Keratinocyte (primary cell): ENCODE results near the gene DDIT4L. TPM values are rescaled to one million over a fixed set of nuclear protein-coding genes. Genes with fewer than 3 reads are reported as not detected.

Experiments
- DNase-seq: peaks from one replicate; pipeline ENCODE4 v3.0.0-alpha.2; 2011; ENCODE audit warnings: low read depth, missing footprints, low spot score
- FAIRE-seq: peaks from 2 replicates; lab custom pipeline; 2011; peaks lifted over from hg19 to GRCh38; lab: Jason Lieb, UNC
- H2AFZ ChIP-seq: 2 replicates; pipeline ENCODE4 v1.6.0; 2012; ENCODE audit warnings: low read length, control low read depth, inconsistent platforms; ENCODE audit not compliant: control insufficient read depth
- H3K27ac ChIP-seq: 2 replicates; pipeline ENCODE4 v1.5.1; 2011; ENCODE audit warnings: low read length; ENCODE audit not compliant: control insufficient read depth, insufficient read depth
- H3K27me3 ChIP-seq: 3 replicates; pipeline ENCODE4 v1.6.0; 2011; ENCODE audit warnings: low read length; ENCODE audit not compliant: control insufficient read depth, insufficient read depth; ENCODE audit errors: extremely low read depth
- H3K36me3 ChIP-seq, 2 experiments: 2 replicates in 1 of 2; 3 replicates in 1 of 2; pipeline ENCODE4 v1.5.1; 2011; ENCODE audit warnings: low read length in 2 of 2, mild to moderate bottlenecking in 1 of 2; ENCODE audit not compliant: control insufficient read depth in 2 of 2, insufficient read depth in 2 of 2; ENCODE audit errors: extremely low read depth in 1 of 2
- H3K4me1 ChIP-seq: 3 replicates; pipeline ENCODE4 v1.5.1; 2011; ENCODE audit warnings: low read length; ENCODE audit not compliant: control insufficient read depth, insufficient read depth; ENCODE audit errors: extremely low read depth
- H3K4me2 ChIP-seq: 3 replicates; pipeline ENCODE4 v1.6.0; 2011; ENCODE audit warnings: low read depth, low read length; ENCODE audit not compliant: control insufficient read depth, insufficient read depth; ENCODE audit errors: extremely low read depth
- H3K4me3 ChIP-seq, 3 experiments: fragments of 200-600 bp in 1 of 3; sonication (generic) in 1 of 3; 2 replicates in 2 of 3; 3 replicates in 1 of 3; pipeline ENCODE4 v1.5.1; 2011 to 2016; ENCODE audit warnings: low read length in 3 of 3, mild to moderate bottlenecking in 3 of 3, control low read depth in 2 of 3, inconsistent platforms in 1 of 3, low read depth in 1 of 3, mixed read lengths in 1 of 3, mixed run types in 1 of 3, moderate library complexity in 1 of 3; ENCODE audit not compliant: control insufficient read depth in 2 of 3, insufficient read depth in 2 of 3; ENCODE audit errors: extremely low read depth in 1 of 3
- H3K79me2 ChIP-seq: 2 replicates; pipeline ENCODE4 v1.6.0; 2012; ENCODE audit warnings: low read length; ENCODE audit not compliant: control insufficient read depth, insufficient read depth
- H3K9ac ChIP-seq: 3 replicates; pipeline ENCODE4 v1.6.0; 2011; ENCODE audit warnings: low read length; ENCODE audit not compliant: control insufficient read depth, insufficient read depth; ENCODE audit errors: extremely low read depth
- H3K9me1 ChIP-seq: 3 replicates; pipeline ENCODE4 v1.6.0; 2011; ENCODE audit warnings: low read length; ENCODE audit not compliant: control insufficient read depth, insufficient read depth; ENCODE audit errors: extremely low read depth
- H3K9me3 ChIP-seq: 2 replicates; pipeline ENCODE4 v1.5.1; 2012; ENCODE audit warnings: low read depth, low read length; ENCODE audit not compliant: control insufficient read depth
- H4K20me1 ChIP-seq: 3 replicates; pipeline ENCODE4 v1.6.0; 2011; ENCODE audit warnings: low read length; ENCODE audit not compliant: control insufficient read depth, insufficient read depth; ENCODE audit errors: extremely low read depth
- CTCF ChIP-seq, 3 experiments: IDR thresholded peaks in 1 of 3; conservative IDR thresholded peaks in 1 of 3; optimal IDR thresholded peaks in 1 of 3; 2 replicates in 2 of 3; 3 replicates in 1 of 3; pipeline versions ENCODE3 to v1.5.1; 2011; ENCODE audit warnings: low read length in 3 of 3, mild to moderate bottlenecking in 3 of 3, moderate library complexity in 2 of 3, control low read depth in 1 of 3, inconsistent platforms in 1 of 3; ENCODE audit not compliant: insufficient read depth in 2 of 3; ENCODE audit errors: extremely low read depth in 1 of 3
- EZH2 ChIP-seq: IDR thresholded peaks from one replicate; pipeline ENCODE4 v1.6.1; 2012; ENCODE audit warnings: inconsistent platforms, mild to moderate bottlenecking, low read length, moderate library complexity
- dilution Hi-C: fragments of 300-500 bp; cut with MboI; formaldehyde crosslinking; loops from one replicate; pipeline ENCODE4 v1.7.0; 2020; ENCODE audit warnings: low sequenced_read_pairs; ENCODE audit not compliant: extremely low pct_ligation_motif_present
- polyA plus RNA-seq, 5 experiments: library from polyadenylated mRNA; depleted of rRNA in 3 of 5; stranded (reverse) in 3 of 5; stranded (forward) in 1 of 5; unstranded in 1 of 5; fragments of >200 nt; gene quantifications; 1 replicate in 1 of 5; 2 replicates in 3 of 5; 3 replicates in 1 of 5; pipeline versions ENCODE4 v1.2.1 to v1.2.3, GENCODE V29; 2011 to 2012; ENCODE audit warnings: missing spikeins in 2 of 5, low read depth in 1 of 5, low replicate concordance in 1 of 5

The DDIT4L gene
- polyA plus RNA-seq, 1 donor (not counting 4 experiments of a cell fraction or from before 2014, with no cell fraction given): 0.46 TPM

GRCh38 chr4:100162027-100162685 is 28.1 kb downstream of the DDIT4L start:
- Histone ChIP-seq H3K9me3 (peaks cover 2% of the 10 kb centered on the region), H3K9me1 (no peaks in the 10 kb centered on the region), H3K79me2 (no peaks in the 10 kb centered on the region), H4K20me1 (no peaks in the 10 kb centered on the region), H2AFZ (no peak overlapping the region), H3K36me3 (no peaks in the 10 kb centered on the region), H3K27me3 (no peaks in the 10 kb centered on the region), H3K4me2 (no peak overlapping the region), H3K27ac (no peak overlapping the region), H3K4me1 (no peaks in the 10 kb centered on the region), H3K9ac (no peak overlapping the region), H3K4me3 (no peak overlapping the region)
- FAIRE-seq (no peak), DNase-seq (no peak)
- TF ChIP-seq EZH2: no peak
- no peak for TF ChIP-seq CTCF (optimal IDR thresholded peaks at IDR 0.05 in 1 of 3, IDR thresholded peaks at IDR 0.05 in 1 of 3, conservative IDR thresholded peaks at IDR 0.05 in 1 of 3; ENCODE audit: extremely low read depth in 1 of 3, insufficient read depth in 2 of 3, low read length in 3 of 3)
- dilution Hi-C loops: no loop called here

GRCh38 chr4:100149190-100149589 is 41.1 kb downstream of the DDIT4L start:
- DNase-seq: no peak
- no peaks in the 10 kb centered on the region for H3K9me1 ChIP-seq
- no peaks in the 10 kb centered on the region for H3K36me3 ChIP-seq
- H3K79me2 ChIP-seq: no peaks in the 10 kb centered on the region
- TF ChIP-seq CTCF (optimal IDR thresholded peaks at IDR 0.05 in 1 of 3, IDR thresholded peaks at IDR 0.05 in 1 of 3, conservative IDR thresholded peaks at IDR 0.05 in 1 of 3; ENCODE audit: extremely low read depth in 1 of 3, insufficient read depth in 2 of 3, low read length in 3 of 3) (no peak), EZH2 (no peak)
- H3K9me3 ChIP-seq: no peaks in the 10 kb centered on the region
- H3K4me1 ChIP-seq: no peaks in the 10 kb centered on the region
- no peak for FAIRE-seq
- H2AFZ ChIP-seq: no peak overlapping the region
- H3K9ac ChIP-seq: no peak overlapping the region
- no peak overlapping the region for H3K4me3 ChIP-seq
- H3K4me2 ChIP-seq: no peak overlapping the region
- H3K27me3 ChIP-seq: no peaks in the 10 kb centered on the region
- H3K27ac ChIP-seq: no peak overlapping the region
- dilution Hi-C loops: no loop called here
- H4K20me1 ChIP-seq: no peaks in the 10 kb centered on the region
